Glomerular endothelial cell (primary cell): ENCODE measurements around the gene BAZ1A. TPM values are rescaled to one million over a fixed set of nuclear protein-coding genes. Genes with fewer than 3 reads are reported as not detected.

Source experiments
- total RNA-seq: library from RNA; depleted of rRNA; stranded (reverse); fragments of >200 nt; gene quantifications from 2 replicates; pipeline ENCODE4 v1.2.3, GENCODE V29; 2015

Gene BAZ1A
- total RNA-seq, 1 donor from 2014 or later = 53.4 TPM

Other genes starting within 250 kb of the BAZ1A start
- gene SNX6, start 245.2 kb downstream of the BAZ1A start, total RNA-seq = 161 and 256 TPM in 2 replicates
- 69.6 and 74.9 TPM in 2 replicates for gene CFL2, start 160.8 kb downstream of the BAZ1A start, total RNA-seq
- gene SRP54, start 107.6 kb upstream of the BAZ1A start, total RNA-seq = 58.7 and 68.2 TPM in 2 replicates
- 30.7 and 42.9 TPM in 2 replicates for gene FAM177A1, start 170.9 kb upstream of the BAZ1A start, total RNA-seq
- gene PPP2R3C, start 246.6 kb upstream of the BAZ1A start, total RNA-seq = 30.9 and 31.2 TPM in 2 replicates
- 24.8 and 58.6 TPM in 2 replicates for gene PRORP, start 247.2 kb upstream of the BAZ1A start, total RNA-seq